A549 (cell line): ENCODE measurements around the gene ZFP92.

Experiments
- CTCF ChIP-seq: fragments of >200 bp; sonication (Bioruptor Twin); formaldehyde crosslinking; IDR thresholded peaks from 3 replicates; pipeline ENCODE4 v1.5.1; 2016
- ESRRA ChIP-seq: fragments of 150-350 bp; IDR thresholded peaks from 2 replicates; pipeline ENCODE4 v1.6.1; 2014; ENCODE audit warnings: mild to moderate bottlenecking, low read length, borderline replicate concordance
- HDAC2 ChIP-seq: fragments of 200-600 bp; sonication (generic); IDR thresholded peaks from 2 replicates; pipeline ENCODE4 v1.6.1; 2016
- JUN ChIP-seq, 2 experiments: fragments of >200 bp; sonication (Bioruptor Twin); formaldehyde crosslinking; IDR thresholded peaks; 2 replicates in 1 of 2; 3 replicates in 1 of 2; pipeline ENCODE4 v1.6.1; 2016 to 2017
- MYC ChIP-seq: IDR thresholded peaks from 2 replicates; pipeline ENCODE4 v1.6.1; 2012; ENCODE audit warnings: mild to moderate bottlenecking, inconsistent platforms, low read length, improper control_type of control experiment, borderline replicate concordance
- POLR2A ChIP-seq: IDR thresholded peaks from 2 replicates; pipeline ENCODE4 v1.6.1; 2012; ENCODE audit warnings: mild to moderate bottlenecking, low read length
- RCOR1 ChIP-seq: fragments of 150-350 bp; IDR thresholded peaks from 2 replicates; pipeline ENCODE4 v1.6.1; 2014; ENCODE audit warnings: antibody characterized with exemption, low read length, low read depth
- SMC3 ChIP-seq: fragments of >200 bp; sonication (Bioruptor Twin); formaldehyde crosslinking; IDR thresholded peaks from 3 replicates; pipeline ENCODE4 v1.6.1; 2018; ENCODE audit warnings: inconsistent platforms
- TFCP2L1 ChIP-seq: fragments of 250-450 bp; sonication (Bioruptor Pico); IDR thresholded peaks from 2 replicates; pipeline ENCODE4 v1.5.0; 2021; ENCODE audit warnings: mild to moderate bottlenecking

DNA sequence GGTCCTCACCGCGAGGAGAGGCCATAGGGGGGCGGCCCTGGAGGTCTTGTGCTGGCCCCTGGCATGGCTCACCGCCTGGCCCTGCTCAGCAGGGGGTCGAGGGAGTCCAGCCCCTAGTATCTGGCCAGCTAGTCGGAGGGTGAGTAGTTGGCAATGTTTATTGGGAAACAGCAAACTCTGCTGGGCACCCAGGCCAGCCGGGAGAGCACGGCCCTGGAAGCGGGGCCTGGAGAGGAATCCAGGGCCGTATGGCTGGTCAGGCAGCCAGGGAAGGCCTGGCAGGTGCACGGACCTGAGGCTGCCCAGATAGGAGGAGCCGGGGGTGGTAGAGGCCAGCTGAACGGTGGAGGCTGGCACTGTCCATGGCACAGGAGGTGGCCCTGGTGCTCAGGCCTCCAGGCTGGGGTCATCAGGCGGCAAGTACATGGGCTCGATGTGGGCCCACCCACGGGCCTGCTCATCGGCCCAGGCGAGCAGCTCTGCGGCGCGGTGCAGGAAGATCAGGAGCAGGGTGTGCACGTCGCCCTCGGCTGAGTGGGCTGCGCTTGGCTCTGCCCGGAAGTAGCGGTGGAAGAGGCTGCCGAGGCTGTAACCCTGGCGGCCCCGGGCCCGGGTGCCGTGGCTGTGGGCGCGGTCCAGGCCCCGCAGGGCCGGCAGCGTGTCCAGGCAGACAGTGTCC lies 33.2 kb downstream of the ZFP92 start:
- TF ChIP-seq MYC (no peak), POLR2A (no peak), RCOR1 (no peak), CTCF (no peak), SMC3 (no peak), ESRRA (no peak), JUN (IDR thresholded peaks at IDR 0.05) (no peak), HDAC2 (no peak), TFCP2L1 (CRISPR knock-in tag) (no peak)
